Osteoblast (primary cell): ENCODE results near the gene SHC1. TPM values are rescaled to one million over a fixed set of nuclear protein-coding genes. Genes with fewer than 3 reads are reported as not detected.

Source experiments
- DNase-seq: peaks from one replicate; pipeline ENCODE4 v3.0.0; 2011; ENCODE audit warnings: low spot score, mixed read lengths; ENCODE audit not compliant: insufficient read length; ENCODE audit errors: missing footprints
- H2AFZ ChIP-seq: 2 replicates; pipeline ENCODE4 v1.6.0; 2011; ENCODE audit warnings: mild to moderate bottlenecking, low read length
- H3K27ac ChIP-seq: 2 replicates; pipeline ENCODE4 v1.5.1; 2011; ENCODE audit warnings: mild to moderate bottlenecking, low read depth, low read length, moderate library complexity
- H3K27me3 ChIP-seq: 2 replicates; pipeline ENCODE4 v1.6.0; 2012; ENCODE audit warnings: mild to moderate bottlenecking, control low read depth, inconsistent platforms, low read length, moderate library complexity; ENCODE audit not compliant: insufficient read depth
- H3K36me3 ChIP-seq: 2 replicates; pipeline ENCODE4 v1.5.1; 2011; ENCODE audit warnings: mild to moderate bottlenecking, low read length, control low read depth, moderate library complexity; ENCODE audit not compliant: insufficient read depth
- H3K4me1 ChIP-seq: 2 replicates; pipeline ENCODE4 v1.5.1; 2011; ENCODE audit warnings: mild to moderate bottlenecking, low read length, control low read depth, moderate library complexity; ENCODE audit not compliant: insufficient read depth
- H3K4me2 ChIP-seq: 2 replicates; pipeline ENCODE4 v1.6.0; 2011; ENCODE audit warnings: mild to moderate bottlenecking, low read length; ENCODE audit not compliant: insufficient read depth
- H3K4me3 ChIP-seq: fragments of 200-600 bp; sonication (generic); 3 replicates; pipeline ENCODE4 v1.5.1; 2012; ENCODE audit warnings: mild to moderate bottlenecking, low read length, inconsistent platforms; ENCODE audit not compliant: insufficient read depth
- H3K79me2 ChIP-seq: 2 replicates; pipeline ENCODE4 v1.6.0; 2012; ENCODE audit warnings: mild to moderate bottlenecking, low read length, control low read depth, inconsistent platforms; ENCODE audit not compliant: insufficient read depth
- H3K9me3 ChIP-seq: 2 replicates; pipeline ENCODE4 v1.5.1; 2011; ENCODE audit warnings: low read depth, low read length, control low read depth
- H4K20me1 ChIP-seq: 2 replicates; pipeline ENCODE4 v1.6.0; 2012; ENCODE audit warnings: mild to moderate bottlenecking, low read length, control low read depth; ENCODE audit not compliant: insufficient read depth
- total RNA-seq: library from RNA; depleted of rRNA; stranded (reverse); fragments of >200 nt; gene quantifications from 2 replicates; pipeline ENCODE4 v1.2.3, GENCODE V29; 2012
- TF ChIP-seq, protein P1 (sequence below): IDR thresholded peaks from 2 replicates; pipeline ENCODE4 v1.5.1; 2011; ENCODE audit warnings: mild to moderate bottlenecking, low read depth, low read length, moderate library complexity; ENCODE audit errors: extremely low read depth

SHC1 gene
- total RNA-seq, 1 donor = 230 TPM

- TF ChIP-seq, protein P1, sequence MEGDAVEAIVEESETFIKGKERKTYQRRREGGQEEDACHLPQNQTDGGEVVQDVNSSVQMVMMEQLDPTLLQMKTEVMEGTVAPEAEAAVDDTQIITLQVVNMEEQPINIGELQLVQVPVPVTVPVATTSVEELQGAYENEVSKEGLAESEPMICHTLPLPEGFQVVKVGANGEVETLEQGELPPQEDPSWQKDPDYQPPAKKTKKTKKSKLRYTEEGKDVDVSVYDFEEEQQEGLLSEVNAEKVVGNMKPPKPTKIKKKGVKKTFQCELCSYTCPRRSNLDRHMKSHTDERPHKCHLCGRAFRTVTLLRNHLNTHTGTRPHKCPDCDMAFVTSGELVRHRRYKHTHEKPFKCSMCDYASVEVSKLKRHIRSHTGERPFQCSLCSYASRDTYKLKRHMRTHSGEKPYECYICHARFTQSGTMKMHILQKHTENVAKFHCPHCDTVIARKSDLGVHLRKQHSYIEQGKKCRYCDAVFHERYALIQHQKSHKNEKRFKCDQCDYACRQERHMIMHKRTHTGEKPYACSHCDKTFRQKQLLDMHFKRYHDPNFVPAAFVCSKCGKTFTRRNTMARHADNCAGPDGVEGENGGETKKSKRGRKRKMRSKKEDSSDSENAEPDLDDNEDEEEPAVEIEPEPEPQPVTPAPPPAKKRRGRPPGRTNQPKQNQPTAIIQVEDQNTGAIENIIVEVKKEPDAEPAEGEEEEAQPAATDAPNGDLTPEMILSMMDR = no peak
These were observed 38.5 kb downstream of the SHC1 start for GRCh38 chr1:154931940-154932487.

DNA sequence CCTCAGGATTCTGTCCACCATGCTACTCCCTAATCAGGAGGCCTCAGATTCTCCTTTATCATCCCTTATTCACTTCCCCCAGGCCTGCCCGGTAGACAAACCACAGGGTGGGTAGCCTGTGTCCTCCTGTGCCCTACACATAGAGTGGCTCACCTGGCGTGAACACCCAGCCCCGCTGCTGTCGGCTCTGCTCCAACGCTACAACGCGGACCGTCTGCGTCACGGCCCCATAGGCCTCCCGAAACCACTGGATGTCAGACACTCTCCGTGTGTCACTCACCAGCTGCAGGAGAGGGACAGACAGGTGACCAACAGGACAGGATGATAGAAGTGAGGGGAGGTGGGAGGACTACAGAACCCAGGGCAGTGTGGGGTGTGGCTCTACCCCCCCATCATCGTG, 44.3 kb downstream of the SHC1 start:
- no peaks in the 10 kb centered on the region for H4K20me1 ChIP-seq
- no peaks in the 10 kb centered on the region for H3K9me3 ChIP-seq
- TF ChIP-seq, protein P1 = no peak
- no peak overlapping the region for H2AFZ ChIP-seq
- no peaks in the 10 kb centered on the region for H3K79me2 ChIP-seq
- H3K27ac ChIP-seq = no peak overlapping the region
- H3K4me1 ChIP-seq = no peaks in the 10 kb centered on the region
- peak; percentile 71 for DNase-seq
- peaks cover 30% of the 10 kb centered on the region for H3K36me3 ChIP-seq
- no peaks in the 10 kb centered on the region for H3K27me3 ChIP-seq
- H3K4me2 ChIP-seq = no peak overlapping the region
- no peak overlapping the region for H3K4me3 ChIP-seq

More at GRCh38 chr1:154931940-154932487, 38.5 kb downstream of the SHC1 start:
- Histone ChIP-seq H3K79me2 (peaks cover 9% of the 10 kb centered on the region), H3K27ac (no peak overlapping the region), H3K27me3 (no peaks in the 10 kb centered on the region), H3K4me1 (peaks cover 7% of the 10 kb centered on the region), H3K4me3 (no peak overlapping the region), H3K4me2 (no peak overlapping the region), H3K36me3 (peaks cover 3% of the 10 kb centered on the region), H3K9me3 (no peaks in the 10 kb centered on the region), H4K20me1 (no peaks in the 10 kb centered on the region), H2AFZ (no peak overlapping the region)
- DNase-seq = peak; percentile 58

GRCh38 chr1:154925335-154926170, 45.0 kb downstream of the SHC1 start:
- H3K27ac ChIP-seq = no peak overlapping the region
- no peak overlapping the region for H2AFZ ChIP-seq
- no peaks in the 10 kb centered on the region for H3K9me3 ChIP-seq
- no peaks in the 10 kb centered on the region for H3K4me1 ChIP-seq
- H3K36me3 ChIP-seq = peaks cover 30% of the 10 kb centered on the region
- peak; percentile 21 for DNase-seq
- no peaks in the 10 kb centered on the region for H3K27me3 ChIP-seq
- H4K20me1 ChIP-seq = no peaks in the 10 kb centered on the region
- no peak overlapping the region for H3K4me3 ChIP-seq
- H3K79me2 ChIP-seq = no peaks in the 10 kb centered on the region
- TF ChIP-seq, protein P1 = no peak
- no peak overlapping the region for H3K4me2 ChIP-seq

DNA sequence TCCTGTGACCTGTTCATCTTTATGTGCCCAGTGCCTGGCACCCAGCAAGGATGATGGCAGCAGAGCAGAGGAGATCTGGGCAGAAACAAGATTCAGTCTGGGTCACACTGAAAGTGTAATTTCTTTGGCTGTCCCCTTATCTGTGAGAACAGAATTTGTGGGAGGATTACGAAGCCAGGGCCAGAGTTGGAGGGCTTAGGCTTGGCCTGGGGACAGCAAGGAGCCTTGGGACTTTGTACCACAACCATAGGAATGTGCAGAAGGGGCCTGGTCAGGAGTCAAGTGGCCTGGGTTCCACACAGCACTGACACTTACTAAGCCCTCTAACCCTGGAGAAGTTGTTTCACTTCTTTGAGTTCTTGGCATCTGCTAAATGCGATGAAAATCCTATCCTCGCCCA, 46.9 kb downstream of the SHC1 start:
- H3K4me1 ChIP-seq = no peaks in the 10 kb centered on the region
- TF ChIP-seq, protein P1 = no peak
- H3K9me3 ChIP-seq = no peaks in the 10 kb centered on the region
- H4K20me1 ChIP-seq = no peaks in the 10 kb centered on the region
- no peak for DNase-seq
- H3K4me3 ChIP-seq = no peak overlapping the region
- no peak overlapping the region for H2AFZ ChIP-seq
- H3K27ac ChIP-seq = no peak overlapping the region
- peaks cover 27% of the 10 kb centered on the region for H3K36me3 ChIP-seq
- H3K27me3 ChIP-seq = no peaks in the 10 kb centered on the region
- no peak overlapping the region for H3K4me2 ChIP-seq
- no peaks in the 10 kb centered on the region for H3K79me2 ChIP-seq
